Measurements from ENCODE around the gene ORC3. TPM values are rescaled to one million over a fixed set of nuclear protein-coding genes. Genes with fewer than 3 reads are reported as not detected.

The ORC3 gene
- total RNA-seq, 4 donors from 2014 or later: 20.7 to 30.3 (median 24.5) TPM

DNA sequence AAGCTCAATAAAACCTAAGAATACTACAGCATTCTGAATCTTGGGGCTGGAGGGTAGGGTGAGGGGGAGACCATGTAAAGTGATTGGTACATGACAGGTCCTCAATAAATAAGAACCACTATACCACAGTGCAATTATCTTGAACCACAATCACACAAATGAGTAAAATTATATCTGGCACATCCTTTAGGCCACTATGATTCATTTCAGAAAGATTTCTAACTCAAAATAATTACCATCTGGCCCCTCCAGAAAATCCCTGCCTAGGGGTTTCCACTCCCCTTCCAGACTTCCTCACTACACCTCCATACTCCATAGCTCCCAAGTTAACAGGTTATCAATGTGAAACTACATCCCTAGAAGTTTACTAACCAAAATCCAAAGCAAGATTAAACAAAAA, 92.4 kb downstream of the ORC3 start:
- no peak for TF ChIP-seq CTCF (IDR thresholded peaks at IDR 0.05; ENCODE audit: low read depth)

DNA sequence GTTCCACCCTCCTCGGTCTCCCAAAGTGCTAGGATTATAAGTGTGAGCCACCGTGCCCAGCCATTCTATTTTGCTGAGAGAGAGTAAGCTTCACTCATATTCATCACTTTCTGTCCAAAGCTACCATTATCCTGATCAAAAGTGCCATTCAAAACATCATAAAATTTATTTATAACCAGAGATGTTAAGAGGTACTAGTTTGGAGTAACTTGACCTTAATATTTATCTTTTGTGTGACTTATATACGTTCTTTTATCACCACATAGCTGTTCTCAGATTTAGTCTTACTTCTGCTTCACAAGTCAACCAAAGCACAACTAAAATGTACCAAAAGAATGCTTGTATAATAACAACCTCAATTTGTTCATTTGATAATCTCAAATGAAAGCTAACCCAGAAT, 94.0 kb downstream of the ORC3 start:
- TF ChIP-seq CTCF (IDR thresholded peaks at IDR 0.05; ENCODE audit: low read depth): no peak

- no peak for TF ChIP-seq CTCF (IDR thresholded peaks at IDR 0.05; ENCODE audit: low read depth)
These were observed 95.1 kb downstream of the ORC3 start for GRCh38 chr6:87684895-87685654.

- TF ChIP-seq CTCF (IDR thresholded peaks at IDR 0.05; ENCODE audit: low read depth): no peak
These were observed 97.4 kb downstream of the ORC3 start for GRCh38 chr6:87687296-87687695.

GRCh38 chr6:87690441-87690840, 100.5 kb downstream of the ORC3 start:
- TF ChIP-seq CTCF (IDR thresholded peaks at IDR 0.05; ENCODE audit: low read depth): no peak

DNA sequence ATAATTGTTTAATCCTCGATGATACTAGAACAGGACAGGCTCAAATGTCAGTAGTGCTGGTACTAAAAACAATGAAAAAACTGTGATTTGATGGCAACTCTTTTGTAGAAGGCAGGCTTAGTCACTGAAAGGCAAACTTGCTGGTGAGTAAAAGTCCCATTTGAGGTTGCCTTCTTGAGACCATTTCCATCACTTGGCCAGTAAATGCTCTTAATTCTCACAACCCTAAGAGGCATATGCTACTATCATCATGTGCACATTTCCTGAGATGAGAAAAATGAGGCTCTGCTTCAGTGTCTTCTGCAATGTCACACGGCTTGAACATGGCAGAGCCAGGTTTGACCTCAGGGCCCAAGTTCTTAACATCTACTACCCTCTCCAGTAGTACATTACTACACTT, 102.2 kb downstream of the ORC3 start:
- TF ChIP-seq CTCF (IDR thresholded peaks at IDR 0.05; ENCODE audit: low read depth): no peak

- no peak for TF ChIP-seq CTCF (IDR thresholded peaks at IDR 0.05; ENCODE audit: low read depth)
These were observed 107.9 kb downstream of the ORC3 start for GRCh38 chr6:87697581-87698546.

Measured in subcutaneous adipose tissue (tissue), 4 donors.